ENCODE measurements around the gene SSTR5.
"Not testable (repeated sequence)": the region's sequence is repeated elsewhere in the genome, so short reads cannot be mapped to it uniquely, and the experiment has no call there.

Gene SSTR5

GRCh38 chr16:1076801-1077576 is 4.4 kb downstream of the SSTR5 start:
- DNase-seq, result no peak

GRCh38 chr16:1077877-1078578 is 5.5 kb downstream of the SSTR5 start:
- DNase-seq, result no peak

- no peak for DNase-seq
These were observed 6.1 kb downstream of the SSTR5 start for GRCh38 chr16:1078579-1079021.

- no peak for DNase-seq
These were observed 6.8 kb downstream of the SSTR5 start for GRCh38 chr16:1079341-1079740.

- DNase-seq, result no peak
These were observed 7.4 kb downstream of the SSTR5 start for GRCh38 chr16:1079786-1080525.

- DNase-seq, result no peak
These were observed 8.5 kb downstream of the SSTR5 start for GRCh38 chr16:1080801-1081733.

- no peak for DNase-seq
These were observed 9.3 kb downstream of the SSTR5 start for GRCh38 chr16:1081734-1082265.

- no peak for DNase-seq
These were observed 9.9 kb downstream of the SSTR5 start for GRCh38 chr16:1082266-1082951.

GRCh38 chr16:1082952-1083675 is 10.6 kb downstream of the SSTR5 start:
- no peak for DNase-seq

GRCh38 chr16:1084971-1085370 is 12.4 kb downstream of the SSTR5 start:
- no peak for DNase-seq

GRCh38 chr16:1086443-1086842 is 13.9 kb downstream of the SSTR5 start:
- DNase-seq, result not testable (repeated sequence)

GRCh38 chr16:1088295-1089170 is 16.0 kb downstream of the SSTR5 start:
- DNase-seq, result no peak

- no peak for DNase-seq
These were observed 16.9 kb downstream of the SSTR5 start for GRCh38 chr16:1089439-1089821.

- DNase-seq, result no peak
These were observed 17.5 kb downstream of the SSTR5 start for GRCh38 chr16:1089822-1090619.

- DNase-seq, result no peak
These were observed 18.4 kb downstream of the SSTR5 start for GRCh38 chr16:1090620-1091587.

- no peak for DNase-seq
These were observed 19.5 kb downstream of the SSTR5 start for GRCh38 chr16:1091992-1092552.

GRCh38 chr16:1092685-1093283 is 20.2 kb downstream of the SSTR5 start:
- not testable (repeated sequence) for DNase-seq
